T1000 (cell line): ENCODE results near the gene CDH15.
"Not testable (repeated sequence)": the region's sequence is repeated elsewhere in the genome, so short reads cannot be mapped to it uniquely, and the experiment has no call there.

Experiments used
- DNase-seq: peaks from one replicate; lab custom pipeline; 2025; ENCODE audit warnings: mixed read lengths; lab: John Stamatoyannopoulos, UW

CDH15 gene

GRCh38 chr16:89172528-89173173 lies 1.1 kb downstream of the CDH15 start:
- DNase-seq: no peak

DNA sequence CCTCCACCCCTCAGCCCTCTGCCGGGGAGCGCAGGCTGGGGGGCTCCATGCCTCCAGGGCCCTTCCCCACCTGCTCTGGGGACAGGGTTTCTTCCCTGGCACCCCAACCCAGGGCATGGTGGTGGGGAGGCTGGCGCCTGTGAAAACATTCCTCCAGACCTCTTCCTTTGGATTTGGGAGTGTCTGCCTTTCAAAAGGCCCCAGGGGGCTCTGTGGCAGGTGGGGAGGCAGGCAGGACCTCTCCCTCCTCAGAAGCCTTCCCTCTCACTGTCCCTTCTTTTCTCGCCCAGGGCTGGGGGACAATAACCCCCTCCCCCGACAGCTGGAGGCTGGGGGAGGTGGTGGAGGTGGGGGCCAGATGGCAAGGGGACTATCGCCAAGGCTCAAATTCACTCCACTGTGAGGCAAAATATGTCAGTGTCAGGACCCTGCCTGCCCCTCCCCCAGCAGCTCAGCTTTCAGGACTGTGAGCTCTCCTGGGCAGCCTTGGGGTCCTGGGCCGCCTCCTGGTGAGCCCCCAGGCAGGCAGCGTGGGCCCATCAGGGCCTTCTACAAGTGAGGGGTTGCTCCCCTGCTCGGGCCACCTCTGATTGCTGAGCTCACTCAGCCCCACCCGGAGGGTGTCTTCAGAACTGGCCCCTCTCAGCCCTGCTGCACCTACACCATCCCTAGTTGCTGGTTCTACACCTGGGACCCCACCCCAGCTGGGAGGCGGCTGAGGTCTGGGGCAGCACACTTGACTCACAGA lies 1.8 kb downstream of the CDH15 start:
- no peak for DNase-seq

DNA sequence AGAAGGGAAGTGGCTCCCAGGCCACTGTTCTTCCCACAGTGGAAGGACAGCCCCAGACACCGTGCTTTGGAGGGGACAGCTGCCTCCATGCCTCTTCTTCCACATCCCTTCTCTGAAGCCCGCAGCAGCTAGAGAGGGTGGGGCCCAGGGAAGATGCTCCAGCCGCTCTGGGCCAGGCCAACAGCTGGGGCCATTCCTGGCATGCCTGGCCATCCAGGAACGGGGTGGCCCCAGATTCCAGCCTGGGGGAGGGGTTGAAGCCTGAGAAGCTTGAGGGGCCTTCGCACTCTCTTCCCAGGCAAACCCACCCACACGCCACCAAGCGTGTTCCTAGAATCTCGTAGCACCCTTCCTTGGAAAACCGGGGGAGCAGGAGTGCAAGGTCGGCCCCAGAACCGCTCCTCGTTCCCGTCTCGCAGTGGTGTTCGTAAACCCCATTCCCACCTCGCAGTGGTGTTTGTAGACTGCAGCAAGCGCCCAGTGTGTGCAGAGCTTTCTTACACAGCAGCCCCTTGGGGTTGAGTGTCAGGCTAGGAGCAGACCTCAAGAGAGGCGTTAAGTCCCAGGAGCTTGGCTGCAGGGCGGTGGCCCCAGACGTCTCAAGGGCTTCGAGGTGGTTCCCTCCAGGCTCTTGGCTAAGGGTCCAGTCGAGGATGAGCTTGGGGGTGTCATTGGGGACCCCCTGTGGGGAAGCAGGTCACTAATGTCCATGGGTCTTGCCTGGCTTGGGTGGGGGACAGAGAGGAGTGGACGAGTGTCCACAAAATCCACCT lies 2.7 kb downstream of the CDH15 start:
- DNase-seq: no peak

DNA sequence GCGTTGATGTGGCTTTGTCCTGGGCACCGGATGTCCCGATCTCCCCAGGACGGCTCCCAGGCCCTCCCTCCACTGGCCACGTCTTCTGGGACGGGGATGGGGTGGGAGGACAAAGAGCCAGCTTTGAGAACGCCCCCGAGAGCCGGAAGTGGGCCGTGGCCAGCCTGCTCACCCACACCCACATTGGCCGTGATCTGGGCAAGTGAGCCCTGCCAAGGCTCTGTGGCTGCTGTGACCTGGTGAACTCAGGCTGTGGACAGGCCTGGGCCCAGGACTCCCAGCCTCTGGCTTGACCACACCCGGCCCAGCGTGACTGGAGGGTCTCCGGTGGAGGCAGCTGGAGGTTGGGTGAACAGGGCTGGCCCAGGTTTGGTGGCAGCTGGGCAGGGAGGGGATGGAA lies 3.3 kb downstream of the CDH15 start:
- DNase-seq: no peak

- no peak for DNase-seq
These were observed 4.0 kb downstream of the CDH15 start for GRCh38 chr16:89175280-89176146.

- DNase-seq: no peak
These were observed 4.7 kb downstream of the CDH15 start for GRCh38 chr16:89176147-89176690.

- DNase-seq: no peak
These were observed 5.2 kb downstream of the CDH15 start for GRCh38 chr16:89176717-89177116.

GRCh38 chr16:89177501-89177900 lies 6.0 kb downstream of the CDH15 start:
- no peak for DNase-seq

GRCh38 chr16:89178453-89179147 lies 7.1 kb downstream of the CDH15 start:
- no peak for DNase-seq

- DNase-seq: no peak
These were observed 7.6 kb downstream of the CDH15 start for GRCh38 chr16:89179148-89179484.

DNA sequence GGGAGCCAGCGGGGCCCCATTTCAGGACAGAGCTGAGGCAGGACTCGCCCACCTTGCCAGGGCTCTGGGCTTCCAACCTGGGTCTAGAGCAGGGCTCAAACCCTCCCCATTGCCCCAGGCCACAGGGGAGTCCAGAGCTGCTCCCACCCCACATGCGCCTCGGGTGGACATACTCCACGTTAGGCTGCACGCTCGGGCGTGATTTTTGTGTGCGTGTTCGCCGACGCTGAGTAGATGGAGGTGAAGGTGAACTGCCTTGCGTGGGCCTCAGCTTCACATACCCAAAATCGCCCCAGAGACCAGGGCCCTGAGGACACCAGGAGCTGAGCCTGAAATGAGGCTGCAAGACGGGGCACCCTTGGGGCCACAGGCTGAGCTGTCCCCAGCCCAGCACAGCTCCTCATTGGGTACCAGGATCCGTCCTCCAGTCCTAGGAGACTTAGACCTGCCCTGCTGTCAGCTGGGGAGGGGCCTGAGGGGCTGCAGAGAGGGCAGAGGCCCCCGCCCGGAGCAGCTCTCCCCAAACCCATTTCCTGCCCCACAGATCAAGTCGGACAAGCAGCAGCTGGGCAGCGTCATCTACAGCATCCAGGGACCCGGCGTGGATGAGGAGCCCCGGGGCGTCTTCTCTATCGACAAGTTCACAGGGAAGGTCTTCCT lies 8.2 kb downstream of the CDH15 start:
- no peak for DNase-seq

- no peak for DNase-seq
These were observed 11.9 kb downstream of the CDH15 start for GRCh38 chr16:89183463-89183862.

DNA sequence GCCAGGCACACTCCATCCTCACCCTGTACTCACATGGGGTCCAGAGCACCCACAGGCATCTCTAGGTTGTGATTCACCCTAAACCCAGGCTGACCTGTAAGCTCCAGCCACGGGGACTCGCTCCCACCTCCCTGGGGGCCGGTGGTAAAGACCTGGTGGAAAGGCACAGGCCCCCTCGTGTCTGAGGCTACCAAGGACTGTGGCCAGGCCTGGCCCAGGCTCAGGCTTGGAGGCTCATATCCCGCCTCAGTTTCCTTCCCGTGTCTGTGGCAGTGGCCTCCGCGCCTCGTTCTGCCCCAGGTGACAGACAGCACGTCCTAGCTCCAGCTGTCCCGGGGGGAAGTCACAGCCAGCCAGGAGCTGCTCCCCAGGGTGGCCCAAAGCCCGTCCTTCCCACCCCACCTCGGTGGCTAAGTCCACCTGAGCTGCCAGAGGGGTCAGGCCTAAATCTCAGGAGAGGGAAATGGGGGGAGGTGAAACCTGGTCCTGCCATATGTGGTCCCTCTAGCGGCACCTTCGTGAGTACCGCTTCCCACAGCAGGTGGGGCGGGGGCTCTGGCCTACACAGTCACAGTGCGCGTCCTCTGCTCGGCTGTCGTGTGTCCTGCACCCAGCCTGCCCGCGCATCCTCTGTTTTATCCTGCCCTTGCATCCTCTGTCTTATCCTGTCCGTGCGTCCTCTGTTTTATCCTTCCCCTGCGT lies 12.6 kb downstream of the CDH15 start:
- DNase-seq: no peak

DNA sequence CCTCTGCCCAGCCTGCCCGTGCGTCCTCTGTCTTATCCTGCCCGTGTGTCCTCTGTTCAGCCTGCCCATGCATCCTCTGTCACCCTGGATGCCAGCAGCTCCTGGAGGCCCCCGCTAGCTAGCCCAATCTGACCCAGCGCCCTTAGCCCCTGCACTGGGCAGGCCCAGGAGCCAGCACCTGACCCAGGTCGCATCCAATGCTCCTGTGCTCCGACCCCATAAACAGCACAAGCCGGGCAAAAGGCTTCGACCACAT lies 13.1 kb downstream of the CDH15 start:
- DNase-seq: no peak

- DNase-seq: no peak
These were observed 13.6 kb downstream of the CDH15 start for GRCh38 chr16:89184933-89185794.

DNA sequence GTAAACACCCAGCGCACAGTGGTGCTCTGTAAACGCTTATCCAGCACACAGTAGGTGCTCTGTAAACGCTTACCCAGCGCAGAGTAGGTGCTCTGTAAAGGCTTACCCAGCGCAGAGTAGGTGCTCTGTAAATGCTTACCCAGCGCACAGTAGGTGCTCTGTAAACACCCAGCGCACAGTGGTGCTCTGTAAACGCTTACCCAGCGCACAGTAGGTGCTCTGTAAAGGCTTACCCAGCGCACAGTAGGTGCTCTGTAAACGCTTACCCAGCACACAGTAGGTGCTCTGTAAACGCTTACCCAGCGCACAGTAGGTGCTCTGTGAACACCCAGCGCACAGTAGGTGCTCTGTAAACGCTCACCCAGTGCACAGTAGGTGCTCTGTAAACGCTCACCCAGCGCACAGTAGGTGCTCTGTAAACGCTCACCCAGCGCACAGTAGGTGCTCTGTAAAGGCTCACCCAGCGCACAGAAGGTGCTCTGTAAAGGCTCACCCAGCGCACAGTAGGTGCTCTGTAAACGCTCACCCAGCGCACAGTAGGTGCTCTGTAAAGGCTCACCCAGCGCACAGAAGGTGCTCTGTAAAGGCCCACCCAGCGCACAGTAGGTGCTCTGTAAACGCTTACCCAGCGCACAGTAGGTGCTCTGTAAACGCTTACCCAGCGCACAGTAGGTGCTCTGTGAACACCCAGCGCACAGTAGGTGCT lies 14.5 kb downstream of the CDH15 start:
- DNase-seq: not testable (repeated sequence)

GRCh38 chr16:89186593-89187031 lies 15.1 kb downstream of the CDH15 start:
- DNase-seq: not testable (repeated sequence)

GRCh38 chr16:89187032-89187769 lies 15.7 kb downstream of the CDH15 start:
- no peak for DNase-seq
